C4-2B (cell line): ENCODE results near the gene DQX1.

Experiments
- ZFX ChIP-seq: fragments of 450-650 bp; IDR thresholded peaks from 2 replicates; pipeline ENCODE4 v1.6.1; 2017
- TF ChIP-seq, protein P1 (sequence below): fragments of 450-650 bp; conservative IDR thresholded peaks from 2 replicates; pipeline ENCODE4 v1.5.1; 2017; ENCODE audit warnings: mild to moderate bottlenecking

DNA sequence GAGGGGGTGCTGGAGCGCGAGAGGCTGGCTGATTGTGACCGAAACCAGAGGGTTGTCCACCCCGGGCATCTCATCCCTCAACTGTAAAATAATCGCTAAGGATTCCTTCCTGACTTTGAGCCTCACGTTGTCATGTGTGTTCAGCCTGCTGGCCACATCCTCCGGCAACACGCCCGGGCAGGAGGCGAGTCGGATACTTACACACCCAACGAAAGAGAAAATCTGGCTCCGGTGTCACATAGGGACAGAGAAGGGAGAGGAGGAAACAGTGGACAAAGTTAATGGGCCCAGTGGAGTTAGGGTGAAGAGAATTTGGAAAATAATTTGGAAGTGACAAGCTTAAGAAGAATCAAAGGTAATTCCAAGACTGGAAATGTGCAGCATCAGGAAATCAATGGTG is 9.4 kb downstream of the DQX1 start:
- TF ChIP-seq, protein P1, sequence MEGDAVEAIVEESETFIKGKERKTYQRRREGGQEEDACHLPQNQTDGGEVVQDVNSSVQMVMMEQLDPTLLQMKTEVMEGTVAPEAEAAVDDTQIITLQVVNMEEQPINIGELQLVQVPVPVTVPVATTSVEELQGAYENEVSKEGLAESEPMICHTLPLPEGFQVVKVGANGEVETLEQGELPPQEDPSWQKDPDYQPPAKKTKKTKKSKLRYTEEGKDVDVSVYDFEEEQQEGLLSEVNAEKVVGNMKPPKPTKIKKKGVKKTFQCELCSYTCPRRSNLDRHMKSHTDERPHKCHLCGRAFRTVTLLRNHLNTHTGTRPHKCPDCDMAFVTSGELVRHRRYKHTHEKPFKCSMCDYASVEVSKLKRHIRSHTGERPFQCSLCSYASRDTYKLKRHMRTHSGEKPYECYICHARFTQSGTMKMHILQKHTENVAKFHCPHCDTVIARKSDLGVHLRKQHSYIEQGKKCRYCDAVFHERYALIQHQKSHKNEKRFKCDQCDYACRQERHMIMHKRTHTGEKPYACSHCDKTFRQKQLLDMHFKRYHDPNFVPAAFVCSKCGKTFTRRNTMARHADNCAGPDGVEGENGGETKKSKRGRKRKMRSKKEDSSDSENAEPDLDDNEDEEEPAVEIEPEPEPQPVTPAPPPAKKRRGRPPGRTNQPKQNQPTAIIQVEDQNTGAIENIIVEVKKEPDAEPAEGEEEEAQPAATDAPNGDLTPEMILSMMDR, result no peak
- no peak for TF ChIP-seq ZFX
